MM.1S (cell line): ENCODE data around the gene ADAP1.

ENCODE experiments used
- DNase-seq: peaks from one replicate; pipeline ENCODE4 v3.0.0-alpha.2; 2015
- H2AFZ ChIP-seq: fragments of 300-600 bp; sonication (generic); 2 replicates; pipeline ENCODE4 v1.6.0; 2016; ENCODE audit warnings: antibody characterized with exemption, low read length
- H3F3A ChIP-seq: fragments of 300-600 bp; sonication (generic); 2 replicates; pipeline ENCODE4 v1.6.1; 2016; ENCODE audit warnings: mild to moderate bottlenecking, antibody characterized with exemption, low read length, moderate library complexity, mixed read lengths; ENCODE audit not compliant: insufficient read depth
- H3K27ac ChIP-seq: fragments of 300-600 bp; sonication (generic); 2 replicates; pipeline ENCODE4 v1.5.1; 2016; ENCODE audit warnings: mild to moderate bottlenecking, low read length
- H3K27me3 ChIP-seq: fragments of 300-600 bp; sonication (generic); replicated peaks from 2 replicates; pipeline ENCODE4 v1.6.0; 2016; ENCODE audit warnings: low read length; ENCODE audit not compliant: insufficient read depth
- H3K36me3 ChIP-seq: fragments of 300-600 bp; sonication (generic); replicated peaks from 2 replicates; pipeline ENCODE4 v1.6.1; 2016; ENCODE audit warnings: mild to moderate bottlenecking, low read length, mixed read lengths; ENCODE audit not compliant: insufficient read depth
- H3K4me1 ChIP-seq: fragments of 300-600 bp; sonication (generic); 2 replicates; pipeline ENCODE4 v1.6.1; 2016; ENCODE audit warnings: low read length, mixed read lengths
- H3K4me2 ChIP-seq: fragments of 300-600 bp; sonication (generic); 2 replicates; pipeline ENCODE4 v1.6.0; 2016; ENCODE audit warnings: low read depth, low read length
- H3K4me3 ChIP-seq: fragments of 300-600 bp; sonication (generic); 2 replicates; pipeline ENCODE4 v1.5.1; 2016; ENCODE audit warnings: low read length, mixed read lengths
- H3K79me2 ChIP-seq: fragments of 300-600 bp; sonication (generic); 2 replicates; pipeline ENCODE4 v1.6.1; 2016; ENCODE audit warnings: mixed run types, low read length, mixed read lengths
- H3K9ac ChIP-seq: fragments of 300-600 bp; sonication (generic); 2 replicates; pipeline ENCODE4 v1.6.1; 2016; ENCODE audit warnings: low read length, mixed read lengths
- H3K9me2 ChIP-seq: fragments of 300-600 bp; sonication (generic); replicated peaks from 2 replicates; pipeline ENCODE4 v1.6.1; 2016; ENCODE audit warnings: mild to moderate bottlenecking, low read length, mixed read lengths; ENCODE audit not compliant: insufficient read depth
- H3K9me3 ChIP-seq: fragments of 300-600 bp; sonication (generic); replicated peaks from 2 replicates; pipeline ENCODE4 v1.6.1; 2016; ENCODE audit warnings: mild to moderate bottlenecking, low read length, mixed read lengths; ENCODE audit not compliant: insufficient read depth
- H4K20me1 ChIP-seq: fragments of 300-600 bp; sonication (generic); 2 replicates; pipeline ENCODE4 v1.6.1; 2016; ENCODE audit warnings: mild to moderate bottlenecking, low read length, moderate library complexity, mixed read lengths; ENCODE audit not compliant: insufficient read depth
- EZH2 ChIP-seq: fragments of 300-600 bp; sonication (generic); optimal IDR thresholded peaks from 2 replicates; pipeline ENCODE3; 2017; ENCODE audit warnings: low read depth, mild to moderate bottlenecking, antibody characterized with exemption, low read length, mixed read lengths
- EZH2phosphoT487 ChIP-seq: fragments of 300-600 bp; sonication (generic); IDR thresholded peaks from 2 replicates; pipeline ENCODE4 v1.6.1; 2018; ENCODE audit warnings: antibody characterized with exemption, low read length
- TF ChIP-seq, protein P1 (sequence below): fragments of 300-600 bp; sonication (generic); IDR thresholded peaks from 2 replicates; pipeline ENCODE4 v1.5.1; 2016; ENCODE audit warnings: antibody characterized with exemption, low read length, mixed read lengths

The ADAP1 gene

DNA sequence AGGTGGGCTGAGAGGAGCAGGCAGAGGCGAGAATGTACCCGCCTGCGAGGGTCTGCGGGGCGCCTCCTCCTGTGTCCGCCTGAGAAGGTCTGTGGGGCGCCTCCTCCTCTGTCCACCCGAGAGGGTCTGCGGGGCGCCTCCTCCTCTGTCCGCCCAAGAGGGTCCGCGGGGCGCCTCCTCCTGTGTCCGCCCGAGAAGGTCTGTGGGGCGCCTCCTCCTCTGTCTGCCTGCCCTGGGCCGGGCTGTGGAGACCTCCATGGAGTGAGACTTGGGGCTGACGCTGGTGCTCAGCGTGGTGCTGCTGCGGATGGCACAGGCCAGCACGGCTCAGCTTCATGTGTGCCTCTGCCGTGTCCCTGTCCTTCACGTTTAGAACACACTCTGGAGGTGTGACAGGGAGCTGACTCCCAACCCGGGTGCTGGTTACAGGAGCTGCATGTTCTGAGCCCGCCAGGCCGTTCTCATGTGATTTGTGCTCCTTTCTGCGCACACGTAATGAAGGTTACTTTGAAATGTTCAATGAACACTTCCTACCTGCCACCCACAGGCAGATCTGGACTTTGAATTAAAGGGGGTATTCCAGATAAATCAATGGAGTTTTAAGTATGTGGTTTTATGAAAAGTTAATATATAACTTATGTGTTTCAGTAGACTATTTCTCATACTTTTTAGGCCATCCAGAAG is 98.7 kb downstream of the ADAP1 start:
- DNase-seq = no peak
- H2AFZ ChIP-seq = no peak overlapping the region
- no peak for TF ChIP-seq EZH2
- no peak overlapping the region for H3K27ac ChIP-seq
- H3K9me2 ChIP-seq = no peaks in the 10 kb centered on the region
- no peak overlapping the region for H3K4me3 ChIP-seq
- H3K4me1 ChIP-seq = no peaks in the 10 kb centered on the region
- H3K27me3 ChIP-seq = no peaks in the 10 kb centered on the region
- no peaks in the 10 kb centered on the region for H3K9me3 ChIP-seq
- H3K9ac ChIP-seq = no peak overlapping the region
- peaks cover 4% of the 10 kb centered on the region; the same call in 1 of the 2 replicates for H3K36me3 ChIP-seq
- no peaks in the 10 kb centered on the region for H3K79me2 ChIP-seq
- no peaks in the 10 kb centered on the region for H3F3A ChIP-seq
- H3K4me2 ChIP-seq = no peak overlapping the region
- H4K20me1 ChIP-seq = no peaks in the 10 kb centered on the region

- Histone ChIP-seq H2AFZ (no peak overlapping the region), H3K27me3 (no peaks in the 10 kb centered on the region), H3K79me2 (no peaks in the 10 kb centered on the region), H3K4me3 (no peak overlapping the region), H3F3A (no peaks in the 10 kb centered on the region), H3K27ac (no peak overlapping the region), H3K9me2 (no peaks in the 10 kb centered on the region), H3K9ac (no peak overlapping the region), H3K9me3 (no peaks in the 10 kb centered on the region), H3K36me3 (peaks cover 3% of the 10 kb centered on the region; the same call in 1 of the 2 replicates), H3K4me1 (no peaks in the 10 kb centered on the region), H3K4me2 (no peak overlapping the region), H4K20me1 (no peaks in the 10 kb centered on the region)
- DNase-seq = no peak
- no peak for TF ChIP-seq EZH2phosphoT487
- TF ChIP-seq EZH2 = no peak
- TF ChIP-seq, protein P1, sequence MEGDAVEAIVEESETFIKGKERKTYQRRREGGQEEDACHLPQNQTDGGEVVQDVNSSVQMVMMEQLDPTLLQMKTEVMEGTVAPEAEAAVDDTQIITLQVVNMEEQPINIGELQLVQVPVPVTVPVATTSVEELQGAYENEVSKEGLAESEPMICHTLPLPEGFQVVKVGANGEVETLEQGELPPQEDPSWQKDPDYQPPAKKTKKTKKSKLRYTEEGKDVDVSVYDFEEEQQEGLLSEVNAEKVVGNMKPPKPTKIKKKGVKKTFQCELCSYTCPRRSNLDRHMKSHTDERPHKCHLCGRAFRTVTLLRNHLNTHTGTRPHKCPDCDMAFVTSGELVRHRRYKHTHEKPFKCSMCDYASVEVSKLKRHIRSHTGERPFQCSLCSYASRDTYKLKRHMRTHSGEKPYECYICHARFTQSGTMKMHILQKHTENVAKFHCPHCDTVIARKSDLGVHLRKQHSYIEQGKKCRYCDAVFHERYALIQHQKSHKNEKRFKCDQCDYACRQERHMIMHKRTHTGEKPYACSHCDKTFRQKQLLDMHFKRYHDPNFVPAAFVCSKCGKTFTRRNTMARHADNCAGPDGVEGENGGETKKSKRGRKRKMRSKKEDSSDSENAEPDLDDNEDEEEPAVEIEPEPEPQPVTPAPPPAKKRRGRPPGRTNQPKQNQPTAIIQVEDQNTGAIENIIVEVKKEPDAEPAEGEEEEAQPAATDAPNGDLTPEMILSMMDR = no peak
These were observed 100.2 kb downstream of the ADAP1 start for GRCh38 chr7:854118-854775.

- no peak overlapping the region for H3K4me2 ChIP-seq
- no peaks in the 10 kb centered on the region for H3K27me3 ChIP-seq
- H3K9me2 ChIP-seq = no peaks in the 10 kb centered on the region
- no peaks in the 10 kb centered on the region for H3F3A ChIP-seq
- no peak overlapping the region for H2AFZ ChIP-seq
- H3K9ac ChIP-seq = no peak overlapping the region
- TF ChIP-seq, protein P1 = no peak
- TF ChIP-seq EZH2phosphoT487 = no peak
- TF ChIP-seq EZH2 = no peak
- DNase-seq = no peak
- no peaks in the 10 kb centered on the region for H3K79me2 ChIP-seq
- peaks cover 3% of the 10 kb centered on the region; the same call in 1 of the 2 replicates for H3K36me3 ChIP-seq
- H3K4me1 ChIP-seq = no peaks in the 10 kb centered on the region
- no peak overlapping the region for H3K27ac ChIP-seq
- H3K4me3 ChIP-seq = no peak overlapping the region
- H3K9me3 ChIP-seq = no peaks in the 10 kb centered on the region
- H4K20me1 ChIP-seq = no peaks in the 10 kb centered on the region
These were observed 100.9 kb downstream of the ADAP1 start for GRCh38 chr7:853366-854117.
